Myometrial cell (primary cell): ENCODE data around the gene OR56A1. TPM values are rescaled to one million over a fixed set of nuclear protein-coding genes. Genes with fewer than 3 reads are reported as not detected.

Experiments used
- total RNA-seq: library from RNA; depleted of rRNA; stranded (reverse); fragments of >200 nt; gene quantifications from 2 replicates; pipeline ENCODE4 v1.2.3, GENCODE V29; 2015

Gene OR56A1, protein sequence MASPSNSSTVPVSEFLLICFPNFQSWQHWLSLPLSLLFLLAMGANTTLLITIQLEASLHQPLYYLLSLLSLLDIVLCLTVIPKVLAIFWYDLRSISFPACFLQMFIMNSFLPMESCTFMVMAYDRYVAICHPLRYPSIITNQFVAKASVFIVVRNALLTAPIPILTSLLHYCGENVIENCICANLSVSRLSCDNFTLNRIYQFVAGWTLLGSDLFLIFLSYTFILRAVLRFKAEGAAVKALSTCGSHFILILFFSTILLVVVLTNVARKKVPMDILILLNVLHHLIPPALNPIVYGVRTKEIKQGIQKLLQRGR
- total RNA-seq: not detected in 2 replicates

DNA sequence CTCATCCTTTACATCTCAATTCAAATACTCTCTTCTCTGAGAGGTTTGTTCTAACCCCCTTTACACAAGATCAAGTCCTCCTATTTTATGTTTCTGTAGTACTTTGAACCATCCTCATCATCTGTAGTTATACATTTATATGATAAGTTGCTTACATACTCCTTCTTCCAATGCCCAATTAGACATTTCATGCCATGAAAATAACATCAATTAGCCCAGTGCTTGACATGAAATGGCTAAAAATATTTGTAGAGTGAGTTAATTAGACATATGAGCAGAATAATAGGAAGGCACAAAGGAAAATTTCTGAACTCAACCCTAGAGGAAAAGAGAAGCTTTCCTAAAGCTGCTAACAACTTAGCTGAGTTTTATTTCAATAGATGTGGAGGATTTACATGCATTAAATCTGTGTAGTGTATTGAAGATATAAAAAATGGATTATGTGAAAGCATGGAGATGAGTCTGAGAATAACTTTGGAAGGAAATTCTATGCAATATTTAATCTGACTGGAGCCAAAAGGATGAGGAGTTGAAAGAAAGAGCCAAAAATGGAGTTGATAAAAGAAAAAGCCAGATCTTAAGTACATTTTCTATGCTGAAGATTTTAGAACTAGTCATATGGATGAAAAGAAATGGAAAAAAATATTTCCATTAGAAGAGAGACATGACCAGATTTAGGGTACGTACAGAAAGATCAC lies at the start of gene OR56A1:
TSS of gene OR56A1 (minus strand) at position 51 of the 698 bp plus-strand sequence. CDS start 3,066 bp downstream, outside the sequence.

DNA sequence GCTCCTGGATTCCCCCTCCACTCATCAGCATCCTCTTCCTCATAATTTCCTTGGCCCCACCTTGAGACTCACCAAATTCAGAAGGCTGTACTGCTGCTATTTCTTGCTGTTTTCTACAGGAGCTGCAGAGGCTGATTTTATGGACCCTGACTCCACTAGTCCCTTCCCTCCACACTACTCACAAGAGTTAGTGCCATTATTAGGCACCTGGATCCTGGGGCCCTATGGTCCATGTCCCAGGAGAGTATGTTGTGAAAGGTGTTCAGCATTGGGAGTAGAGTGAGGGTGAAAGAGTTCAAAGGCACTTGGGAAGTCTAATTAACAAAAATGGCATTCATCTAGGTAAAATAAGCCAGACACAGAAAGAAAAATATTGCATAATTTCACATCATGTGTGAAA lies 23.7 kb downstream of the OR56A1 start, which contains the start of gene OR56A4:
TSS of gene OR56A4 (minus strand) at position 101 of the 400 bp plus-strand sequence. CDS start 3,954 bp downstream, outside the sequence.

GRCh38 chr11:5986885-5987284 lies 43.7 kb downstream of the OR56A1 start, which contains the start of gene OR52L1:
Gene OR52L1, minus strand, starts transcription at chr11:5986985. Its CDS starts 55 bp downstream, at chr11:5986930.

Other genes starting within 250 kb of the OR56A1 start
- not detected in 2 replicates for gene OR52N5, start 247.4 kb downstream of the OR56A1 start, total RNA-seq
- gene OR52N1, start 239.5 kb downstream of the OR56A1 start, total RNA-seq: not detected in 2 replicates
- not detected in 2 replicates for gene OR52N2, start 221.8 kb downstream of the OR56A1 start, total RNA-seq
- gene OR52E6, start 188.9 kb downstream of the OR56A1 start, total RNA-seq: not detected in 2 replicates
- not detected in 2 replicates for gene OR52E8, start 173.1 kb downstream of the OR56A1 start, total RNA-seq
- gene OR52E4, start 150.1 kb downstream of the OR56A1 start, total RNA-seq: not detected in 2 replicates
- not detected in 2 replicates for gene OR52E5, start 137.6 kb downstream of the OR56A1 start, total RNA-seq
- not detected in 2 replicates for gene OR56A3, start 88.5 kb downstream of the OR56A1 start, total RNA-seq
- gene OR56A5, start 62.3 kb downstream of the OR56A1 start, total RNA-seq: not detected in 2 replicates
- gene OR52L1, start 43.8 kb downstream of the OR56A1 start, total RNA-seq: not detected in 2 replicates
- gene OR56A4, start 23.8 kb downstream of the OR56A1 start, total RNA-seq: not detected in 2 replicates
- not detected in 2 replicates for gene OR56B4, start 76.9 kb upstream of the OR56A1 start, total RNA-seq
- gene OR52B2, start 139.6 kb upstream of the OR56A1 start, total RNA-seq: not detected in 2 replicates
- gene OR52W1, start 168.5 kb upstream of the OR56A1 start, total RNA-seq: not detected in 2 replicates
- gene C11orf42, start 174.8 kb upstream of the OR56A1 start, total RNA-seq: not detected in 2 replicates
- 9.4 and 13.0 TPM in 2 replicates for gene FHIP1B, start 203.9 kb upstream of the OR56A1 start, total RNA-seq
- gene CNGA4, start 208.3 kb upstream of the OR56A1 start, total RNA-seq: not detected in 2 replicates
- gene CCKBR, start 229.1 kb upstream of the OR56A1 start, total RNA-seq: not detected in 2 replicates